OCI-LY7 (cell line): ENCODE results near the gene TMEM44. TPM values are rescaled to one million over a fixed set of nuclear protein-coding genes. Genes with fewer than 3 reads are reported as not detected.

ENCODE experiments used
- BruUV-seq: library from RNA; stranded (reverse); fragments of 400-500 nt; replicated peaks from 2 replicates; lab custom pipeline; 2021; lab: Mats Ljungman, UMichigan
- CTCF ChIA-PET: fragments of 300-600 bp; sonication (Branson Sonifier 250); formaldehyde crosslinking; loops from one replicate; lab custom pipeline; 2022; ENCODE audit warnings: antibody characterized with exemption; ENCODE audit not compliant: unreplicated experiment; lab: Charles Lee
- POLR2A ChIA-PET: fragments of 300-600 bp; sonication (Branson Sonifier 250); formaldehyde crosslinking; loops from one replicate; lab custom pipeline; 2022; ENCODE audit warnings: antibody characterized with exemption; lab: Charles Lee
- DNase-seq: peaks from one replicate; pipeline ENCODE4 v3.0.0-alpha.2; 2015; ENCODE audit warnings: low spot score
- H2AFZ ChIP-seq: fragments of 200-600 bp; sonication (generic), shearing (Covaris generic); 2 replicates; pipeline ENCODE4 v1.6.1; 2014; ENCODE audit warnings: mild to moderate bottlenecking, antibody characterized with exemption, low read length, moderate library complexity
- H3K27ac ChIP-seq: fragments of 200-600 bp; sonication (generic); 2 replicates; pipeline ENCODE4 v1.5.1; 2014; ENCODE audit warnings: mixed run types, low read depth, mild to moderate bottlenecking, moderate library complexity, low read length, inconsistent platforms; ENCODE audit not compliant: poor library complexity, severe bottlenecking
- H3K36me3 ChIP-seq: fragments of 200-600 bp; sonication (generic); 2 replicates; pipeline ENCODE4 v1.6.1; 2014; ENCODE audit warnings: mild to moderate bottlenecking, antibody characterized with exemption, low read length, moderate library complexity, mixed read lengths; ENCODE audit not compliant: insufficient read depth
- H3K4me1 ChIP-seq: fragments of 200-600 bp; sonication (generic); 2 replicates; pipeline ENCODE4 v1.5.1; 2014; ENCODE audit warnings: mild to moderate bottlenecking, low read length; ENCODE audit not compliant: insufficient read depth, poor library complexity, severe bottlenecking
- H3K4me2 ChIP-seq: fragments of 200-600 bp; sonication (generic); 2 replicates; pipeline ENCODE4 v1.6.1; 2014; ENCODE audit warnings: mild to moderate bottlenecking, low read length
- H3K4me3 ChIP-seq: fragments of 200-600 bp; sonication (generic); 2 replicates; pipeline ENCODE4 v1.5.1; 2014; ENCODE audit warnings: mild to moderate bottlenecking, low read depth, low read length; ENCODE audit not compliant: poor library complexity, severe bottlenecking
- H3K79me2 ChIP-seq: fragments of 200-600 bp; sonication (generic); 2 replicates; pipeline ENCODE4 v1.6.1; 2016; ENCODE audit warnings: low read depth, mild to moderate bottlenecking, low read length, moderate library complexity, mixed read lengths; ENCODE audit not compliant: insufficient read depth
- H3K9me2 ChIP-seq: fragments of 200-600 bp; sonication (generic); 2 replicates; pipeline ENCODE4 v1.6.1; 2016; ENCODE audit warnings: mild to moderate bottlenecking, low read length, mixed read lengths; ENCODE audit not compliant: insufficient read depth
- H3K9me3 ChIP-seq: fragments of 200-600 bp; sonication (generic); 2 replicates; pipeline ENCODE4 v1.6.1; 2014; ENCODE audit warnings: mild to moderate bottlenecking, mixed run types, low read length, mixed read lengths
- H4K20me1 ChIP-seq: fragments of 200-600 bp; sonication (generic); 2 replicates; pipeline ENCODE4 v1.6.1; 2014; ENCODE audit warnings: mild to moderate bottlenecking, antibody characterized with exemption, low read length, moderate library complexity, mixed read lengths; ENCODE audit not compliant: insufficient read depth
- EZH2phosphoT487 ChIP-seq: fragments of 200-600 bp; sonication (generic); IDR thresholded peaks from 2 replicates; pipeline ENCODE4 v1.6.1; 2018; ENCODE audit warnings: low read depth, borderline replicate concordance, mild to moderate bottlenecking, mixed run types, antibody characterized with exemption, low read length, moderate library complexity, mixed read lengths
- intact Hi-C: fragments of 100-400 bp; cut with micrococcal nuclease; formaldehyde crosslinking; loops from one replicate; pipeline ENCODE4 v1.10.0; 2022; ENCODE audit not compliant: unreplicated experiment
- total RNA-seq, 2 experiments: library from RNA; depleted of rRNA in 1 of 2; stranded (reverse); fragments of >200 nt in 1 of 2; shearing (Covaris generic) in 1 of 2; gene quantifications; 2 replicates each; pipeline ENCODE4 v1.2.3, GENCODE V29; 2014 to 2022
- TF ChIP-seq, protein P1 (sequence below): fragments of 200-600 bp; sonication (generic); conservative IDR thresholded peaks from 2 replicates; pipeline ENCODE4 v1.5.1; 2014; ENCODE audit warnings: mild to moderate bottlenecking, antibody characterized with exemption, low read length, moderate library complexity, mixed read lengths

TMEM44 gene
- total RNA-seq, 2 experiments from 2014 or later: 8.8 to 22.9 TPM

DNA sequence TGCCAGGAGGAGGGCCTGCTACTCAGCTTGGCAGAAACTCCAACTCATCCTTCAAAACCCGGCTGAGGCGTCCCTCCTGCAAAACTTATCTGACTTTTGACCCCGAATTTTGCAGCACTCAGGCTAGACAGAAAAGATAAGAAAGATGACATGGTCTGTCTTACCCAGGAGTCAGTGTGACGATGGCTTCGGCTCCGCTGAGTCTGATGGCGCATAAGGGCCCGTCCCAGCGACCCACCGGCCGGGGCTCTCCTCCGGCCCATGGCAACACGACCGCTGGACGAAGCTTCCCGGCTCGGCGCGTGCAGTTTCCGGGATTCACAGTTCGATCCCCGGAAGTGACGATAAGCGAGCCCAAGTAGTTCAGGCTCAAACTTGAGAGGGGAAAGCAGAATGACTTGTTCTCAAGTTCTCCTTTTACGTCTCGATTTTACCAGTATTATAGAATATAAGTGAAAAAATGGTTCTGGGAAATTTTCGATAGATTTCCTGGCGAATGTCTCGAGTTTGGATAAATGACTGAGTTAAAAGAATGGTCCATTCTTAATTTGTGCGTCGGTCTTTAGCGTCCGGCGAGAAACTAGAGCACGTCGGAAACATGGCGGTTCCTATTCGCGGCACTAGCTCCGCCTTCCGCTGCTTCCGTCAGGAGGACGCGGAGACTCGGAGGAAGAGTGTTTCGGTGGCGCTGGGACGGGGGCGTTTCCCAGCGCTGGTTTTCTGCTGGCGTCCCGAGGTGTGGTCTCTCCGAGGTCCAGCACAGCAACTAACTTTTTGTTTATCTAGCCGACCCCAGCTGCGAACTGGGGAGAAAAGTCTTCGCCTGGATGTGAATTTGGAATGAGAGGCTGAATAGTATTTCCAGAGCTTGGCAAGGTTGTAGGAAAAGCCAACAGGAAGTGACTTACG is 38.9 kb upstream of the TMEM44 start, which contains the start of gene LSG1:
Gene LSG1, minus strand, starts transcription at position 292 of the 909 bp plus-strand sequence. Its CDS starts 29 bp downstream, at position 263.
- Histone ChIP-seq H2AFZ (peak within 1 kb of the TSS; percentile 74), H3K27ac (peak within 1 kb of the TSS; percentile 50), H3K9me3 (no peaks in the 10 kb centered on the region), H3K4me1 (peaks cover 19% of the 10 kb centered on the region), H3K4me2 (peak within 1 kb of the TSS; percentile 92), H3K4me3 (peak within 1 kb of the TSS; percentile 91), H3K36me3 (peaks cover 27% of the 10 kb centered on the region), H4K20me1 (peaks cover 11% of the 10 kb centered on the region), H3K9me2 (no peaks in the 10 kb centered on the region), H3K79me2 (peaks cover 38% of the 10 kb centered on the region)
- CTCF ChIA-PET: interaction anchor here (0.8 to 0.9 kb wide), 2 partner anchors 16 to 33 kb away, joined by 3 read pairs; no protein-coding TSS in a partner anchor
- POLR2A ChIA-PET: interaction anchor here (0.9 to 3.0 kb wide), 13 partner anchors 11 to 598 kb away, joined by 3 to 10 read pairs (median 4); no protein-coding TSS in a partner anchor
- DNase-seq: peak; percentile 97
- TF ChIP-seq, protein P1, sequence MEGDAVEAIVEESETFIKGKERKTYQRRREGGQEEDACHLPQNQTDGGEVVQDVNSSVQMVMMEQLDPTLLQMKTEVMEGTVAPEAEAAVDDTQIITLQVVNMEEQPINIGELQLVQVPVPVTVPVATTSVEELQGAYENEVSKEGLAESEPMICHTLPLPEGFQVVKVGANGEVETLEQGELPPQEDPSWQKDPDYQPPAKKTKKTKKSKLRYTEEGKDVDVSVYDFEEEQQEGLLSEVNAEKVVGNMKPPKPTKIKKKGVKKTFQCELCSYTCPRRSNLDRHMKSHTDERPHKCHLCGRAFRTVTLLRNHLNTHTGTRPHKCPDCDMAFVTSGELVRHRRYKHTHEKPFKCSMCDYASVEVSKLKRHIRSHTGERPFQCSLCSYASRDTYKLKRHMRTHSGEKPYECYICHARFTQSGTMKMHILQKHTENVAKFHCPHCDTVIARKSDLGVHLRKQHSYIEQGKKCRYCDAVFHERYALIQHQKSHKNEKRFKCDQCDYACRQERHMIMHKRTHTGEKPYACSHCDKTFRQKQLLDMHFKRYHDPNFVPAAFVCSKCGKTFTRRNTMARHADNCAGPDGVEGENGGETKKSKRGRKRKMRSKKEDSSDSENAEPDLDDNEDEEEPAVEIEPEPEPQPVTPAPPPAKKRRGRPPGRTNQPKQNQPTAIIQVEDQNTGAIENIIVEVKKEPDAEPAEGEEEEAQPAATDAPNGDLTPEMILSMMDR: no peak
- TF ChIP-seq EZH2phosphoT487: no peak
- no TSS peak for BruUV-seq
- intact Hi-C loops: loop anchor here (1.0 to 5.0 kb wide), 2 partner anchors 39 to 860 kb away; partner anchors contain the start of gene TMEM44

DNA sequence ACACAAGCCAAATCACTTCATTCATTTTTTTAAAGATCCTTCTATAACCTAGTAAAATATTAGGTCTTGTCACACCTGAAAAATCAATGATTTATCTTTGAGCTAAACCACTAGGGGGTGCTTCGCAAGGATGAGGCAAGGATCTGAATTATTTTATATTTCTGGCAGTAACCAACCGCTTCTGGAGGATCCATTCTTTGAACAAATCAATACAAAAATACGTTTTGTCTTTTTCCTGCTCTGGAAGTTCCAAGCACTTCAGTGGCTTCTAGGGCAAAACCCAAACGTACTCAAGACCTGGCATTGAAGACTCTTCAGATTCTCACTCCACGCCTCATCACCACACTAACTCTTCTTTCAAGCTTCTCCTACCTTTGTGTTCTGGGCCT is 38.3 kb upstream of the TMEM44 start:
- peak overlapping the region; percentile 50 for H3K27ac ChIP-seq
- no peaks in the 10 kb centered on the region for H3K9me2 ChIP-seq
- H2AFZ ChIP-seq: peak overlapping the region; percentile 74
- intact Hi-C loops: loop anchor here (5.0 kb wide), 1 partner anchor 861 kb away; no protein-coding TSS in a partner anchor
- POLR2A ChIA-PET: interaction anchor here (1.0 to 3.0 kb wide), 9 partner anchors 12 to 599 kb away, joined by 3 to 10 read pairs (median 4); no protein-coding TSS in a partner anchor
- peaks cover 11% of the 10 kb centered on the region for H4K20me1 ChIP-seq
- H3K4me2 ChIP-seq: peak overlapping the region; percentile 92
- DNase-seq: peak; percentile 65
- H3K4me3 ChIP-seq: peak overlapping the region; percentile 91
- H3K79me2 ChIP-seq: peaks cover 38% of the 10 kb centered on the region
- CTCF ChIA-PET: interaction anchor here (0.8 to 1.1 kb wide), 2 partner anchors 11 to 33 kb away, joined by 3 read pairs; no protein-coding TSS in a partner anchor
- TSS peak; percentile 79 for BruUV-seq
- H3K36me3 ChIP-seq: peaks cover 33% of the 10 kb centered on the region
- H3K4me1 ChIP-seq: peaks cover 19% of the 10 kb centered on the region
- TF ChIP-seq, protein P1: peak; percentile 95
- no peak for TF ChIP-seq EZH2phosphoT487
- no peaks in the 10 kb centered on the region for H3K9me3 ChIP-seq
